Left lung (tissue), 10 donors: ENCODE data around the gene MGRN1. TPM values are rescaled to one million over a fixed set of nuclear protein-coding genes. Genes with fewer than 3 reads are reported as not detected.
A peak's percentile ranks its signal among the peaks of the same experiment; 100 is the strongest.

Source experiments
- ATAC-seq: fragments of 200-7000 bp; cut with Tn5 transposase; one replicate; pipeline ENCODE4 v1.9.1; 2020; ENCODE audit warnings: moderate library complexity
- DNase-seq, 4 donors: peaks; one replicate each; pipeline ENCODE4 v3.0.0-alpha.2; 2013 to 2020
- H3K27ac ChIP-seq, 2 donors: fragments of 200-600 bp; sonication (generic) in 1 of 2; one replicate each; pipeline versions ENCODE4 v1.5.0 to v1.8.0; 2020 to 2021
- H3K27me3 ChIP-seq, 2 donors: fragments of 200-600 bp; sonication (generic) in 1 of 2; one replicate each; pipeline versions ENCODE4 v1.5.0 to v1.8.0; 2020 to 2021
- H3K36me3 ChIP-seq, 2 donors: fragments of 200-600 bp; sonication (generic) in 1 of 2; one replicate each; pipeline versions ENCODE4 v1.5.0 to v1.8.0; 2020 to 2021
- H3K4me1 ChIP-seq, 2 donors: fragments of 200-600 bp; one replicate each; pipeline ENCODE4 v1.8.0; 2021
- H3K4me3 ChIP-seq, 2 donors: fragments of 200-600 bp; sonication (generic) in 1 of 2; one replicate each; pipeline versions ENCODE4 v1.5.0 to v1.8.0; 2020 to 2021; ENCODE audit warnings: mild to moderate bottlenecking in 1 of 2
- H3K9me3 ChIP-seq, 2 donors: fragments of 200-600 bp; sonication (generic) in 1 of 2; one replicate each; pipeline versions ENCODE4 v1.5.0 to v1.8.0; 2020 to 2021
- CTCF ChIP-seq, 2 donors: fragments of 200-600 bp; sonication (generic) in 1 of 2; IDR thresholded peaks; one replicate each; pipeline versions ENCODE4 v1.5.0 to v1.8.0; 2021; ENCODE audit warnings: antibody characterized with exemption in 2 of 2
- intact Hi-C, 2 donors: fragments of 100-400 bp; cut with DNase I; formaldehyde crosslinking; loops; one replicate each; pipeline versions ENCODE4 v1.11.2 to v1.14.2; 2022
- polyA plus RNA-seq, 6 donors: library from polyadenylated mRNA; unstranded; fragments of 120-200 nt; gene quantifications; one replicate each; pipeline ENCODE4 v1.2.1, GENCODE V29; 2013; ENCODE audit not compliant: insufficient read length in 6 of 6
- total RNA-seq, 2 donors: library from RNA; stranded (reverse); fragmentation: NEBNext Ultra II Directional; extraction: Animal tissue kit (Norgen Biotek cat#: 25700); gene quantifications; one replicate each; pipeline ENCODE4 v1.2.1, GENCODE V29; 2021
- donor health status: DM: no; HTN: yes; CAD: no.
- donor health status: DM: no; HTN: no; CAD: no.

MGRN1 gene
- total and polyA plus RNA-seq, 8 donors = 56.9 to 98.1 (median 69.4) TPM

DNA sequence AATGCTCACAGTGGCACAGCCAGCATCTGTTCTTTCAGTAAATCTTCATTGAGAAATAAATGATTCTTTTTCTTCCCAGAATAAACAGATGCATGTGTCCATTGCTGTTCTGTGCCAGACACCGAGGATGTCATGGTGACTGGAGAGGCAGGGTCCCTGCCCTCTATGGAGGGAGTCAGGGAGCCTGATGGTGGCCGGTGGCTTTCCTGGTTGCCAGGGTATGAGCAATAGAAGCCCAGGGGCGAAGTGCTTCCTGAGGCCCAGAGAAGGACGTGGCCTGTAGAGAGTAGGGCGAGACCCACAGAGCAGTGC lies 38.8 kb downstream of the MGRN1 start:
- DNase-seq (no peak), ATAC-seq (no peak)
- intact Hi-C loops = no loop called here
- TF ChIP-seq CTCF (IDR thresholded peaks at IDR 0.05) = no peak
- peaks cover 30 to 68% of the 10 kb centered on the region in 2 donors for H3K4me1 ChIP-seq
- H3K4me3 ChIP-seq = no peak overlapping the region
- H3K9me3 ChIP-seq = no peaks in the 10 kb centered on the region
- H3K27ac ChIP-seq = peak overlapping the region in 1 of 2 donors; percentile 67
- H3K36me3 ChIP-seq = peaks cover 0 to 60% of the 10 kb centered on the region in 2 donors
- H3K27me3 ChIP-seq = no peaks in the 10 kb centered on the region

DNA sequence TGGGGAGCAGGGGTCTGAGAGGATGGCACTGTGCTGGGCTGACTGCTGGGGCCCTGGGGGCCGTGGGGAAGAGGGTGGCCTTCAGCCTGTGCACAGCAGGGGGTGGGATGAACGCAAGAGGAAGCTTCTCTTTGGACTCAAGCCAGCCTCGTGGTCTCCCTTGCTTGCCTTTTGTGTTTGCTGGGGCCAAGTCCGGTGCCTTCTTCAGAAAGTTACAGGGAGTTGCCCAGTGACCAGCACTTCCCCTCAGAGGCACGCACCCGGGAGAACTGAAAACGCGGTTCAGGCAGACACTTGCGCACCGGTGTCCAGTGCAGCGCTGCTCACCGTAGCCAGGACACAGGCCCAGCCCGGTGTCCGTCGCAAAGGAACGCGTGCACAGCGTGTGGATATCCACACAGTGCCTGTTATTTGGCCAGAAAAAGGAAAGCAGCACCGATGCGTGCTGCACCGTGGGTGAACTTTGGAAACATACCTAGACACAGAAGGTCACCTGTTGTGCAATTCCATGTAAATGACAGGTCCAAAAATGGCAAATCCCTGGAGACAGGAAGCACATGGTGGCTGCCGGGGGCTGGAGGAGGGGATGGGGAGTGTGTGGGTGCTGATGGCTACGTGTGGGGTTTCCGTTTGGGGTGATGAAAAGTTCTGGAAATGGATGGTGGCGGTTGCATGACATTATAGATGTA lies 39.3 kb downstream of the MGRN1 start:
- DNase-seq (peak in 2 of 4 donors; percentile 35 to 82), ATAC-seq (peak; percentile 2)
- peaks cover 0 to 60% of the 10 kb centered on the region in 2 donors for H3K36me3 ChIP-seq

DNA sequence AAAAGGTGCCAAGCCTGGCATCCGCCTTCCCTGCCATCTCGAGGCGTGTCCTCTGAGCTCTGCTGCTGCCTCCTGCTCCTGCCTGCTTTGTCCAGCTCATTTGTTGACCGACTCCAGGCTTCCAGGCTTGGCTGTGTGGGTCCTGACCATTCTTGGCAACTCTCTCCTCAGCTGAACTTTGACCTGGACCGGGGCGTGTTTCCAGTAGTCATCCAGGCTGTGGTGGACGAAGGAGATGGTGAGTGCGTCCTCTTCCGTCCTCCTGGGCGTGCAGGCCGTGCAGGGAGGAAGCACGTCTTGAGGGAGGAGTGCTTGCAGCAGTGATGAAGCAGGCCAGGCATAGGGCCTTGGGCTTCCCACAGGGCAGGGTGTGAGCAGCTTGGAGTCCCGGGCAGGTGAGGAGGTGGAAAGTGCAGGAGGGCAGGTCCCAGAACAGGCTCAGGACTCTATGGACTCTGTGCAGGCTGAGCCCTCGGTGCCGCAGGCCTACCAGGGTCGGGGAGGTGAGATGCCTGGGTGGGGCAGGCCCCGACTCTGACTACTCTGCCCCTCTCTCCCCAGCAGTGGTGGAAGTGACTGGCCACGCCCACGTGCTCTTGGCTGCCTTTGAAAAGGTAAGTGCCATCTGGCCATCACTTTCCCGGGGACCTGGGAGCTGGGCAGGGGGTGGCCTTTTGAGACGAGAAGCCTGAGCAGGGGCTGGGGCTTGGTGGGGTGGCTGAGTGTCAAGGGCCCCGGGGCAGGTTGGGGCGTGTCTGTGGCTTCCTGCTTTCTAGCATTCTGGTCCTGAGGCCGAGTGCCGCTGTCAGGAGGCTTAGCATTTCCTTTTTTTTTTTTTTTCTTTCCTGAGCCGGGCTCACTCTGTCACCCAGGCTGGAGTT lies 40.2 kb downstream of the MGRN1 start:
- intact Hi-C loops = no loop called here
- Histone ChIP-seq H3K36me3 (peaks cover 0 to 60% of the 10 kb centered on the region in 2 donors), H3K4me1 (peaks cover 30 to 68% of the 10 kb centered on the region in 2 donors)

More for the DNA sequence above, 39.3 kb downstream of the MGRN1 start:
- H3K4me3 ChIP-seq = no peak overlapping the region
- H3K27ac ChIP-seq = peak overlapping the region; percentile 53 to 67
- H3K4me1 ChIP-seq = peaks cover 30 to 68% of the 10 kb centered on the region in 2 donors
- no peaks in the 10 kb centered on the region for H3K9me3 ChIP-seq
- H3K27me3 ChIP-seq = no peaks in the 10 kb centered on the region
- no peak for TF ChIP-seq CTCF (IDR thresholded peaks at IDR 0.05)
- intact Hi-C loops = no loop called here

GRCh38 chr16:4666537-4667202 lies 42.0 kb downstream of the MGRN1 start:
- Histone ChIP-seq H3K4me1 (peaks cover 16 to 49% of the 10 kb centered on the region in 2 donors), H3K36me3 (peaks cover 0 to 69% of the 10 kb centered on the region in 2 donors)
- TF ChIP-seq CTCF (IDR thresholded peaks at IDR 0.05) = no peak

More for the DNA sequence above, 40.2 kb downstream of the MGRN1 start:
- ATAC-seq (peak; percentile 54), DNase-seq (peak in 1 of 4 donors; percentile 75)
- H3K27me3 ChIP-seq = no peaks in the 10 kb centered on the region
- no peaks in the 10 kb centered on the region for H3K9me3 ChIP-seq
- H3K4me3 ChIP-seq = no peak overlapping the region
- no peak for TF ChIP-seq CTCF (IDR thresholded peaks at IDR 0.05)
- H3K27ac ChIP-seq = peak overlapping the region; percentile 53 to 67

More at GRCh38 chr16:4666537-4667202, 42.0 kb downstream of the MGRN1 start:
- no peak for ATAC-seq
- intact Hi-C loops = no loop called here
- DNase-seq = no peak
- no peak overlapping the region for H3K27ac ChIP-seq
- H3K9me3 ChIP-seq = no peaks in the 10 kb centered on the region
- H3K4me3 ChIP-seq = no peak overlapping the region
- H3K27me3 ChIP-seq = no peaks in the 10 kb centered on the region
